Measurements from ENCODE around the gene CALML5.

CALML5 gene

DNA sequence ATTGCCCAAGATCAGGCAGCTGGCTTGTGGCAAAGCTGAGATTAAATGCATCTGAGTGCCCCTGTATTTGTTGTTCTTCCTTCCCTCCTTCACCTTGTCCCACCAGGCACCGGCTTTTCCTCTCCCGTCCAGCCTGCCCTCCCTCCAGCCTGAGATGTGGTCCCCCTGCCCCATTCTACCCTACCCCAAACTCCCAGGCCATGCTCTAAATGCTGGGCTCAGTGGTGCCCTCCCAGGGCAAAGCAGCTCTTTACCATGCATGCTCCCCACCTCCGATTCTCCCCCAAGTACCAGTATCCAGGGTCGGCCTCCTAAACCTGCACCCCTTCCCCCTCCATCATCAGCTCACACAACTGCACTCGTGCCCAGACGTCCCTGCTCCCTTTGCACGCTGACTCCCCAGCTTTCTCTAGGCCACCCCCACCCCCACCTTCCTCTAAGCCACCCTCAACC, 36.5 kb downstream of the CALML5 start:
- DNase-seq (ENCODE audit: low read depth), result no peak

DNA sequence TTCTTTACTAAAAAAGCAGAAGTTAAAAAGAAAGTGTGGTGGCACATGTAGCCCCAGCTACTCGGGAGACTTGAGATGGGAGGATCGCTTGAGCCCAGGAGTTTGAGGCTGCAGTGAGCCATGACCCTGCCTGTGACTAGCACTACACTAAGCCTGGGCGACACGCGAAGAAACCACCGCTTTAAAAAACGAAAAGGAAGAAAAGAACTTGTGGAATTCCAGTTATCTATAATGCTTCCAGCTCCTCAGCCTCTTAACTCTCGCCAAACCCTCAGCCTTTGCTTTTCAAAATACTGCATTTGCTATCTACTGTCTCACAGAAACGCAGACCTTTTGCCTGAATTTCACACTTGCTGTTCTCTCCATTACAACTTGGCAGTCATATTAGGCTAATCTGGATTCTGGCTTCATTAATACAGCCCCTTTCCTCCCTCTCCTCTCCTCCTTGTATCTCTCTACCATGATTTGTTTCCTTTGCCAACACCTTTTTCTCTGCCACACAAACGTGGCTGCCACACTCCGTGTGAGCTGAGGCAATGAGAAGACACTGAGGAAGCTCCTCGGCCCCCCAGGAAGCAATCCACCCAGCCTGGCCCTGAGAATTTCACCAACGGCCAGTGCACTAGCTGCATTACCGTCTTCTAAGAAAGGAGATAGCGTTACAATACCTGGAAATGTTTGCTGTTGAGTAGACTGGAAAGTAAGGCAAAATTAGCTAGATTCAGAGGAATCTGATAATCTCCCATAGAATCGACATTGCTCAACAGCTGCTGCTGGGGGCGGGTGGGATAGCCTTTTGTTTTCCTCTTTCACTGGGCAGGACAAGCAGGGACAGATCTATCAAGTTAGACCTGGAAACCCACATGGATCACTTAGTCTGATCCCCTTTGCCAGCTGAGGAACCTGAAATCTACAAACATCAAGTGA, 37.2 kb downstream of the CALML5 start:
- DNase-seq (ENCODE audit: low read depth), result no peak

DNA sequence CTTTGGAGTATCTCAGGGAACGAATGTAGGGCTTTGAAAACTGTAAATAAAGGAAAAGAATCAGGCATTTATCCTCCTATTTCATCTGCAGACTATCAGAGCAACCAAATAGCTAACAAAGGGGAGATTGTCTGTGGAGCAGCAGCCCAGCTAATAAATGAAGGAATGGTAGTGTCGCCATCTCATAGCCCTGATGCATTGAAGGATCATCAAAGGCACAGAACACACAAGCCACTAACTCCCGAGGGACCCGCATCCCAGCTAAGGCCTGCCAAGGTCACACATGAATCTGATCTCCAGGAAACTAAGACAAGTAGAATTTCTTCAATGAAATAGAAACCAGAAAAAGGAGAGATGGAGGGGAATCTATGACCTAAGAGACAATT, 38.2 kb downstream of the CALML5 start:
- no peak for DNase-seq (ENCODE audit: low read depth)

DNA sequence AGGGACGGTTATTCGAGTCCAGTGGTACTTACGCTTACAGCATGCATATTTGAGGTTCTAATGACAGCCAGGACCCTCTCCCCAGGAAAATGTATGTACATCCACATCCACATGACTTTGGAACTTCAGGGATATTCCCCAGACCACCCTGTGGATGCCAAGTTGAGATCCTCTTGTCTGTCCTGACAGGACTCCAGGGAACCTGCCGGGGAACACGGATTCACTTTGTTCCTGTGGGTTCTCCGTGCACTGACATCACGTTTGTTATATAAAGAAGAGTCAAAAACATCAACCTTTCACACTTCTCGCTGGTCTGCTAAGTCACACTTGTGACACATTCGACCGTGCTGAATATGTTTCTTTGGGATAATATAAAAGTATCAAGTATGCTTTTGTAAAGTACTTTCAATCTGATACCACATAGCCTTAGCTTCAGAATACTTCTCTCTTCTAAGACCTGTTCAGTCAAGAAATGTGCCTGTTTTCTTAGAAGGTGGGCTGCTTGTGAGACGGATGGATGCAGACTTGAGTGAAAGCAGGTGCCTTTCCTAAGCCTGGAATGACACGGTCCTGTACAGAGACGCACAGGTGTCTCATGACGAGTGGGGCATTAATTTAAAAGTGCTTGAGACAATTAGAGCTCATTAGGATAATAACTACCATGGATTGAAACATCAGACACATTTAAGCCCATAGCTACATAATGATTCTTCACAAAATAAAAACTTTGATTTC, 38.7 kb downstream of the CALML5 start:
- DNase-seq (ENCODE audit: low read depth), result no peak

DNA sequence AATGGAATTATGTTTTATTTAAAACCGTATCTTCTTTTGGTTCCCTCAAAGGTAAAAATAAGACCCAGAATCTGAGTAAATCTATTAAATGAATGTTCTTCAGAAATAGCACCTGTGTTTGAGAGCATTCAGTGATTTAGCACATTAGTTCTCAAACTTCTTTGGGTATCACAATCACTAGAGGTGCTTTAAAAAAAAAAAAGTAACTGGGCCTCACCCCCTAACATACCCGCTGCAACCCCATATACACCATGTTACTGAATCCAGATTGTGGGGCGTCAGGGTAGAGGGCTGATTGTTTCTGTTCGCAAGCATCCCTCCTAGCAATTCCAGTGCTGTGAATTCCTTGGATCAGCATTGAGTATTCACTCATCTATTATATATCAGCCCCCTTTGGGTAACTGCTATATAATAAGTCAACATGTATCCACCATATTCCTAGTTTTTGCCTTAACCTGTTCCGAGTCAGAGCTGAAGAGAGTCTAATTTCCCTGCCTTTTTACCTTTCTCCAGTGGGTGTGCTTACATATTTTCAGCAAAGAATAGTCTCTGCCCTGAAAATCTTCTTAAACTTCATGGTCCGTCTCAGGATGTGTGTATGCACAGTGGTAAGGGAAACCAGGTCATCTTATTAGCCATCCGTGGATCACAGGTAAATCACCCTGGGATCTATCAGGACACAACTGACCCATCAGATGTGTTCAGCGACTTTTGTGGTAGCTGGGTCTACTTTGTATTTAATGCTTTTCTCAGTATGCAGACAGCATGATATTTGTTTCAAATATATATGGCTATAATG, 40.2 kb downstream of the CALML5 start:
- DNase-seq (ENCODE audit: low read depth), result no peak

DNA sequence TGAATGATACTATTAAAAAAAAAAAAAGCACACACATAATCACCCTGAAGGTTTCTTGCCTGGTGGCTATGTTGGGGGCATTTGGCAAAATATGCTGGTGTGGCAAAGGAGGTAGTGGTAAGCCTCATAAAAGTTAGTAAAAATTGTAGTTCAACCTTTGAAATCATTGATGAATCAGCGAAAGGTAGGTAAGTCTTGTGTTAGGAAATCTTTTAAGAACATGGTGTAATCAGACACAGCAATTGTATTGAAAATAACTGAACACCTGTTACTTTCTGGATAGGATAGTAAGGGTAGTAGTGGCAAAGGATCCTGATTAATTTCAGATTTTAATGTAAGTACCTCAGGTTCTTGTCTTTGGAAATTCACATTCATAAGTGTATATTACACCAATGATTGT, 40.9 kb downstream of the CALML5 start:
- no peak for DNase-seq (ENCODE audit: low read depth)

DNA sequence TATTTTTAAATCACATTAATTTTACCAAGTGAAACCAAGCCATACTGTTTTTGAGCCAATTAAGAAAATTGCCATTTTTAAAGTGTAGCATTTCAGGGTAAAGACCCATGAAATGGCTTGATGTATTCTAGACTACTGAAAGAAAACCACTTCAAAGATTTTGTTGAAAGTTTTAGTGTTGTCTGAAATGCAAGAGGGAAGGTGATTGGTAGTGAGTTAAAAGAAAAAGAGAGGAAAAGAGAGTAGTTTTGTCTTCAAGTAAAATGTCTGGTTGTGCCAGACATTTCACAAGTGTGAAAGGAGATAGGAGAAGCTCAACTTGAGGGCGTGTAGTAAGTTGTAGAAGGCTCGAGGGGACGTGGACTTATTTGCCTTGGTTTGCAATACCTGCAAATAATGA, 41.6 kb downstream of the CALML5 start:
- no peak for DNase-seq (ENCODE audit: low read depth)

DNA sequence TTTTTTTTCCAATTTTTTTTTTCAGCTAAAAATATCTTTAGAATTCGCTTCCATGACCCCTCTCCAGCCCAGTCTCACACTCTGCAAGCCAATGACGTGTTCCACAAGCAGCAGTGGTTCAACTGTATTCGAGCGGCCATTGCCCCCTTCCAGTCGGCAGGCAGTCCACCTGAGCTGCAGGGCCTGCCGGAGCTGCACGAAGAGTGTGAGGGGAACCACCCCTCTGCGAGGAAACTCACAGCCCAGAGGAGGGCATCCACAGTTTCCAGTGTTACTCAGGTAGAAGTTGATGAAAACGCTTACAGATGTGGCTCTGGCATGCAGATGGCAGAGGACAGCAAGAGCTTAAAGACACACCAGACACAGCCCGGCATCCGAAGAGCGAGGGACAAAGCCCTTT, 42.8 kb downstream of the CALML5 start:
- DNase-seq (ENCODE audit: low read depth), result no peak

DNA sequence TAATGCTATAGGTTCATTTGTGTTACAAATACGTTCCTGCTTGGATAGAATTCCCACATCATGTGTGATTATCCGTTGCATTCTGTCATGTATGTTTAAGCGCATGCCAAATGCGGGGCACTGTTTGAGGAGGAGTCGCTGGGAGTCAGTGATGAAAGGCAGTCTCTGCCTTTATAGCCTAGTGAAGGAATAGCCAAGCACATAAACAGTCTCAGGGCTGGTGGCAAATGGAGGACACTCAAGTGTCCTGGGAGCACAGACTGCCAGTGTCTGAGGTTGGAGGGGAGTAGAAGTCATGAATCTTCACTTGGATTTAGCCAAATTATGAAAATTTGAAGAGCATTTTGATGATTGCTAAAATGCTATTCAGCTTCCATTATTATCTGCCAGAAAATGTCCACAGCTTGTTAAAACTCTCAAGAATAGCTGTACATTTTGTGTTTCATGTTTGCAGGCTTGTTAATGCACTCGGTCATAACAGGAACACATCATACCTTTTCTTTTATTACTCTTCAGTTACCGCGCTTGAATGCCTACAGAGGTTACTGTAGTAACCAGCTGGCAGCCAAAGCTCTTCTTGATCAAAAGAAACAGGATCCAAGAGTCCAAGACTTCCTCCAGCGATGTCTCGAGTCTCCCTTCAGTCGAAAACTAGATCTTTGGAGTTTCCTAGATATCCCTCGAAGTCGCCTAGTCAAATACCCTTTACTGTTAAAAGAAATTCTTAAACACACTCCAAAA, 45.5 kb downstream of the CALML5 start:
- no peak for DNase-seq (ENCODE audit: low read depth)

DNA sequence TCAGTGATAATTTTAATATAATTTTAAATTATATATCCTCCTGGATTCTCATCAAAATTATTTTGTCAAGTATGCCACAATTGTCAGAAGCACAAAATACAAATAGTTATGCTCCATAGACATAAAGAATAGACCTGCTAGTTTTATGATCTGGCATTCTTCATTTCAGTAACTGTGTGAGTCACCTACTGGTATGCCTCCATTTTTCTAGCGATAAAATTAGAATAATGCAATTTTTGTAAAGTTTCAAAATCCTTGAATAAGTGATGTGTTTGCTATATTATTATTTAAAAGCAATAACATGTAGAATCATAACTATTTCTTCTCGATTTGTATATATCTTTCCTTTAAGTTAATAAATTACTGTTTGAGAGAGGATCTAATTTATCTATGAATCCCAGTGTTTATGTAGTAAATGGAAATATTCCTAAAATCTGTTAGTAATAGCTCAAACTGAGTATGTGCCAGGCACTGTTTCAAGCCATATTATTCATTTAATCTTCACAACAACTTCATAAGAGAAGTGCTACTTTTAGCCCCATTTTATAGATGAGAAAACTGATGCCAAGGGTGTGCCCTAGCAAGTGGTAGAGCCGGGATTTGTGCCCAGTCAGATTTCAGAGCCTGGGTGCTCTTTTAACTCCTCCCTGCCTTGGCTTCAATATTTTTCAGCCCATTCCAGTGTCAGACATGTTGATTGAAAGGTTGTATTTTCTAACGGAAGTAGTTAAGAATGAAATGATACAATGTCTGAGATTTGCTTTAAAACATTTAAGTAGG, 48.6 kb downstream of the CALML5 start:
- no peak for DNase-seq (ENCODE audit: low read depth)

DNA sequence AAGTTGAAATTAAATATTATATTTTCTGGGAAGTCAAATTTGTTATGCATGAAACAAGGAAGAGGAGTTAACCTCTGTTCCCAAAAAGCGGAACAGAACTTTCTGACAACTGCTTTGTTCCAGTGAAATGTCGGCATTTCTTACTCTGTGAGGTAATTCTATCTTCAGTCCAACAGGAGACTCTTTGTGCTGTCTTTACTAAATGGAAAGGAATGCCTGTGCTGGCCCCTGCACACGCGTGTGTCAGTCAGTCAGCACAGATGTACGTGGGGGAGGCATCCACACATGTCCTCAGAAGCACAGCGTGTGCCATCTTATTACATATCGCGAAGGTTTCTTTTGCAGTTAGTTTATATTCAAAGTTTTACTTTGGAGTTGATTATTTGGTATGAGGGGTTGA, 49.5 kb downstream of the CALML5 start:
- DNase-seq (ENCODE audit: low read depth), result no peak

DNA sequence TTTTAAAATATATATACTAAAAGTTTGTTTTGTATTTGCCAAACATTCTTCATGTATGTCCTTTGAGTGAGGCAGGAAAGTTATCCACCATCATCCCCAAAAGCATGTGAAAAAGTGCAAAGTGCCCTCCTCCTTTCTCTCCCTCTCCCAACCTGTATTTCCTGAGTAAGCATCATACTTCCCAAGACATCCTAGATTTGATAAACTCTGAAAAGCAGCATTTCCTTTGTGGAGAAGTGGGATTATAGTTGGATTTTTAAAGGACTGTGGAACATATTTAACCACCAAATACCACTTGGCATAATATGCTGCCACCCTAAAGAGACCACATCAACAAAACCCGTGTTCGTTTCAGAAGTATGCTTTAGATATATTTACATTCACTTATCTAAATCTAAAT, 50.1 kb downstream of the CALML5 start:
- DNase-seq (ENCODE audit: low read depth), result no peak

Data from activated gamma-delta T cell treated with anti-CD3 and anti-CD28 coated beads, Interleukin-2, amount 50 U/mL, for 16 hours (primary cell).